Measurements from ENCODE around the gene MRPL21. TPM values are rescaled to one million over a fixed set of nuclear protein-coding genes. Genes with fewer than 3 reads are reported as not detected.

MRPL21 gene
- total and polyA plus RNA-seq, 2 of the 8 experiments (the other 6 are each of a cell fraction or from before 2014, with no cell fraction given): 102 to 107 TPM

DNA sequence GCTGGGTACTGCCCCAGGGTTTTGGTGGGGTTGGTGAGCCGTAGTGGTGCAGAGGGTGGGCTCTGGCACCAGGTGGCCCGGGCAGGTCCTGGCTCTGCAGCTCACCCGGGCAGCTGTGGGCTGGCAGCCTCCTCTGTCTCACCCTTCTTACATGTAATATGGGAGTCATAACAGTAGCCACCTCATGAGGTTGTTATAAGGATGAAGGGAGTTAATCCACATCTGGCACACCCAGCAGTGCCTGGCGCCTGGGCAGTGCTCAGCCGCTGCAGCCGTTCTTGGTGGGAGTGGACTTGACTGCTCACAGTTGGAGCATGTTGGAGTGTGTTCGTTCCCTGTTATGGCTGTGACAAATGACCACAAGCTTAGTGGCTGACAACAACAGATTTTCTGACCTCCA is 28.7 kb upstream of the MRPL21 start (continued):
- TF ChIP-seq, protein P1, sequence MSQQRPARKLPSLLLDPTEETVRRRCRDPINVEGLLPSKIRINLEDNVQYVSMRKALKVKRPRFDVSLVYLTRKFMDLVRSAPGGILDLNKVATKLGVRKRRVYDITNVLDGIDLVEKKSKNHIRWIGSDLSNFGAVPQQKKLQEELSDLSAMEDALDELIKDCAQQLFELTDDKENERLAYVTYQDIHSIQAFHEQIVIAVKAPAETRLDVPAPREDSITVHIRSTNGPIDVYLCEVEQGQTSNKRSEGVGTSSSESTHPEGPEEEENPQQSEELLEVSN (IDR thresholded peaks at IDR 0.05): no peak
- no peak for TF ChIP-seq SUZ12 (IDR thresholded peaks at IDR 0.05; ENCODE audit: low read length)
- no peak for TF ChIP-seq GTF2F1 (IDR thresholded peaks at IDR 0.05; ENCODE audit: borderline replicate concordance, low read depth, low read length)
- TF ChIP-seq CBX8 (IDR thresholded peaks at IDR 0.05; ENCODE audit: borderline replicate concordance, low read depth, low read length): no peak
- TF ChIP-seq, protein P2, sequence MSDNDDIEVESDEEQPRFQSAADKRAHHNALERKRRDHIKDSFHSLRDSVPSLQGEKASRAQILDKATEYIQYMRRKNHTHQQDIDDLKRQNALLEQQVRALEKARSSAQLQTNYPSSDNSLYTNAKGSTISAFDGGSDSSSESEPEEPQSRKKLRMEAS (IDR thresholded peaks at IDR 0.05): no peak
- no peak for TF ChIP-seq TEAD4 (IDR thresholded peaks at IDR 0.05; ENCODE audit: low read depth, low read length)
- no peak for TF ChIP-seq FOSL1 (IDR thresholded peaks at IDR 0.05; ENCODE audit: insufficient read depth, low read depth, low read length)
- TF ChIP-seq CEBPB (IDR thresholded peaks at IDR 0.05; ENCODE audit: low read depth, low read length): no peak
- TF ChIP-seq, protein P3, sequence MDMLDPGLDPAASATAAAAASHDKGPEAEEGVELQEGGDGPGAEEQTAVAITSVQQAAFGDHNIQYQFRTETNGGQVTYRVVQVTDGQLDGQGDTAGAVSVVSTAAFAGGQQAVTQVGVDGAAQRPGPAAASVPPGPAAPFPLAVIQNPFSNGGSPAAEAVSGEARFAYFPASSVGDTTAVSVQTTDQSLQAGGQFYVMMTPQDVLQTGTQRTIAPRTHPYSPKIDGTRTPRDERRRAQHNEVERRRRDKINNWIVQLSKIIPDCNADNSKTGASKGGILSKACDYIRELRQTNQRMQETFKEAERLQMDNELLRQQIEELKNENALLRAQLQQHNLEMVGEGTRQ (IDR thresholded peaks at IDR 0.05; ENCODE audit: low read length): no peak
